PC-3 (cell line): Measurements from ENCODE around the gene TMEM212. TPM values are rescaled to one million over a fixed set of nuclear protein-coding genes. Genes with fewer than 3 reads are reported as not detected.
A peak's percentile ranks its signal among the peaks of the same experiment; 100 is the strongest.

Experiments used
- ATAC-seq: fragments of 200-7000 bp; cut with Tn5 transposase; 2 replicates; pipeline ENCODE4 v1.9.1; 2020; ENCODE audit warnings: mild to moderate bottlenecking, moderate library complexity
- BruUV-seq: library from RNA; stranded (reverse); fragments of 400-500 nt; replicated peaks from 2 replicates; lab custom pipeline; 2021; lab: Mats Ljungman, UMichigan
- CTCF ChIA-PET: fragments of 300-600 bp; sonication (Branson Sonifier 250); formaldehyde crosslinking; loops from one replicate; lab custom pipeline; 2022; ENCODE audit warnings: antibody characterized with exemption; lab: Charles Lee
- POLR2A ChIA-PET: fragments of 300-600 bp; sonication (Branson Sonifier 250); formaldehyde crosslinking; loops from one replicate; lab custom pipeline; 2022; ENCODE audit warnings: antibody characterized with exemption; ENCODE audit not compliant: unreplicated experiment; lab: Charles Lee
- DNase-seq: peaks from one replicate; pipeline ENCODE4 v3.0.0-alpha.2; 2015
- H2AFZ ChIP-seq: fragments of 300-600 bp; sonication (generic); 2 replicates; pipeline ENCODE4 v1.6.0; 2016; ENCODE audit warnings: antibody characterized with exemption, low read length
- H3F3A ChIP-seq: fragments of 300-600 bp; sonication (generic); one replicate; pipeline ENCODE4 v1.6.0; 2017; ENCODE audit warnings: antibody characterized with exemption, low read length, control low read depth, mild to moderate bottlenecking; ENCODE audit not compliant: unreplicated experiment
- H3K27ac ChIP-seq: fragments of 300-600 bp; sonication (generic); 2 replicates; pipeline ENCODE4 v1.5.1; 2016; ENCODE audit warnings: mild to moderate bottlenecking, low read length
- H3K27me3 ChIP-seq: fragments of 300-600 bp; sonication (generic); 2 replicates; pipeline ENCODE4 v1.6.1; 2016; ENCODE audit warnings: low read length, mixed read lengths
- H3K36me3 ChIP-seq: fragments of 300-600 bp; sonication (generic); 2 replicates; pipeline ENCODE4 v1.6.1; 2016; ENCODE audit warnings: low read depth, mixed run types, low read length, mixed read lengths
- H3K4me1 ChIP-seq: fragments of 300-600 bp; sonication (generic); 2 replicates; pipeline ENCODE4 v1.5.1; 2016; ENCODE audit warnings: low read length; ENCODE audit not compliant: insufficient read depth
- H3K4me2 ChIP-seq: fragments of 300-600 bp; sonication (generic); 2 replicates; pipeline ENCODE4 v1.6.0; 2016; ENCODE audit warnings: low read length
- H3K4me3 ChIP-seq: fragments of 300-600 bp; sonication (generic); 2 replicates; pipeline ENCODE4 v1.5.1; 2016; ENCODE audit warnings: mild to moderate bottlenecking, low read length, mixed read lengths
- H3K79me2 ChIP-seq: fragments of 300-600 bp; sonication (generic); 2 replicates; pipeline ENCODE4 v1.6.1; 2017; ENCODE audit warnings: low read length, mixed read lengths
- H3K9ac ChIP-seq: fragments of 300-600 bp; sonication (generic); 2 replicates; pipeline ENCODE4 v1.6.0; 2016; ENCODE audit warnings: mild to moderate bottlenecking, low read length
- H3K9me2 ChIP-seq: fragments of 300-600 bp; sonication (generic); replicated peaks from 2 replicates; pipeline ENCODE4 v1.6.1; 2016; ENCODE audit warnings: mixed run types, low read length, mixed read lengths
- H3K9me3 ChIP-seq: fragments of 300-600 bp; sonication (generic); 2 replicates; pipeline ENCODE4 v1.6.1; 2016; ENCODE audit warnings: low read length, mixed read lengths
- H4K20me1 ChIP-seq: fragments of 300-600 bp; sonication (generic); 2 replicates; pipeline ENCODE4 v1.6.1; 2016; ENCODE audit warnings: low read length, mixed read lengths
- EZH2 ChIP-seq: fragments of 300-600 bp; sonication (generic); IDR thresholded peaks from one replicate; pipeline ENCODE4 v1.6.1; 2017; ENCODE audit warnings: antibody characterized with exemption, mild to moderate bottlenecking, low read length; ENCODE audit not compliant: unreplicated experiment
- EZH2phosphoT487 ChIP-seq: fragments of 300-600 bp; sonication (generic); IDR thresholded peaks from 2 replicates; pipeline ENCODE4 v1.6.1; 2018; ENCODE audit warnings: mild to moderate bottlenecking, antibody characterized with exemption, low read length, borderline replicate concordance
- intact Hi-C: fragments of 100-400 bp; cut with micrococcal nuclease; formaldehyde crosslinking; loops from 2 replicates; pipeline ENCODE4 v1.9.0; 2023
- total RNA-seq: library from RNA; depleted of rRNA; stranded (reverse); fragments of >200 nt; gene quantifications from 2 replicates; pipeline ENCODE4 v1.2.3, GENCODE V29; 2014
- TF ChIP-seq, protein P1 (sequence below): fragments of 300-600 bp; sonication (generic); conservative IDR thresholded peaks from 2 replicates; pipeline ENCODE4 v1.5.1; 2017; ENCODE audit warnings: antibody characterized with exemption, low read depth, mild to moderate bottlenecking, low read length

Gene TMEM212
- total RNA-seq, 1 experiment from 2014 or later: not detected

DNA sequence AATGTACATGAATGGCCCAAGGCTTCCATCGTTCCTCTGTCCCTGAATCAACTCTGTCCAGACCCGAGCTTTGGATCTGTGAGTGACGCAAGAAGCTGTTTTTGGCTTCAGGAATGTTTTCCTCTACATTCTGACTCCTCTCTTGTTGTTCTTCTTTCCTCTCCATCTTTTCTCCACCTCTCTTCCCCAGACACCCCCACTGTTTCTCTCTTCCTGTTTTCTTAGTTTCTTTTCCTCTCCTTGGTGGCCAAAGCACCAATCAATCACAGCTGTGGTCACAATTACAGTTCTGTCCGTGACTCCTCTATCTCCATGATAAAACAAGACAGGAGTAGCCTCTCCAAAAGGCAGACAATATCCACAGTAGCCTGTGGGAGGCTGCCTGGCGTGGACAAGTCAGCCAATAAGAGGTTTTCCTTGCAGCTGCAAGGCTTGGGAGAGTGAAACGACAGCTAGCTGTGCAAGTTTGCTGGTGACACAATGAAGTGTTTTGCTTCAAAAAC is 4.9 kb upstream of the TMEM212 start:
- H3K9me2 ChIP-seq: no peaks in the 10 kb centered on the region
- CTCF ChIA-PET: no interaction called here
- no TSS peak for BruUV-seq
- peaks cover 17% of the 10 kb centered on the region for H3K4me1 ChIP-seq
- no peak overlapping the region for H2AFZ ChIP-seq
- no peak for DNase-seq
- H3K36me3 ChIP-seq: no peaks in the 10 kb centered on the region
- H4K20me1 ChIP-seq: no peaks in the 10 kb centered on the region
- ATAC-seq: no peak
- intact Hi-C loops: no loop called here
- H3K79me2 ChIP-seq: no peaks in the 10 kb centered on the region
- H3K9me3 ChIP-seq: no peaks in the 10 kb centered on the region
- POLR2A ChIA-PET: no interaction called here
- no peak overlapping the region for H3K4me3 ChIP-seq
- no peak overlapping the region for H3K4me2 ChIP-seq
- TF ChIP-seq EZH2 (no peak), EZH2phosphoT487 (no peak)
- TF ChIP-seq, protein P1, sequence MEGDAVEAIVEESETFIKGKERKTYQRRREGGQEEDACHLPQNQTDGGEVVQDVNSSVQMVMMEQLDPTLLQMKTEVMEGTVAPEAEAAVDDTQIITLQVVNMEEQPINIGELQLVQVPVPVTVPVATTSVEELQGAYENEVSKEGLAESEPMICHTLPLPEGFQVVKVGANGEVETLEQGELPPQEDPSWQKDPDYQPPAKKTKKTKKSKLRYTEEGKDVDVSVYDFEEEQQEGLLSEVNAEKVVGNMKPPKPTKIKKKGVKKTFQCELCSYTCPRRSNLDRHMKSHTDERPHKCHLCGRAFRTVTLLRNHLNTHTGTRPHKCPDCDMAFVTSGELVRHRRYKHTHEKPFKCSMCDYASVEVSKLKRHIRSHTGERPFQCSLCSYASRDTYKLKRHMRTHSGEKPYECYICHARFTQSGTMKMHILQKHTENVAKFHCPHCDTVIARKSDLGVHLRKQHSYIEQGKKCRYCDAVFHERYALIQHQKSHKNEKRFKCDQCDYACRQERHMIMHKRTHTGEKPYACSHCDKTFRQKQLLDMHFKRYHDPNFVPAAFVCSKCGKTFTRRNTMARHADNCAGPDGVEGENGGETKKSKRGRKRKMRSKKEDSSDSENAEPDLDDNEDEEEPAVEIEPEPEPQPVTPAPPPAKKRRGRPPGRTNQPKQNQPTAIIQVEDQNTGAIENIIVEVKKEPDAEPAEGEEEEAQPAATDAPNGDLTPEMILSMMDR: no peak
- no peaks in the 10 kb centered on the region for H3K27me3 ChIP-seq
- no peak overlapping the region for H3K9ac ChIP-seq
- no peak overlapping the region for H3K27ac ChIP-seq
- no peaks in the 10 kb centered on the region for H3F3A ChIP-seq

DNA sequence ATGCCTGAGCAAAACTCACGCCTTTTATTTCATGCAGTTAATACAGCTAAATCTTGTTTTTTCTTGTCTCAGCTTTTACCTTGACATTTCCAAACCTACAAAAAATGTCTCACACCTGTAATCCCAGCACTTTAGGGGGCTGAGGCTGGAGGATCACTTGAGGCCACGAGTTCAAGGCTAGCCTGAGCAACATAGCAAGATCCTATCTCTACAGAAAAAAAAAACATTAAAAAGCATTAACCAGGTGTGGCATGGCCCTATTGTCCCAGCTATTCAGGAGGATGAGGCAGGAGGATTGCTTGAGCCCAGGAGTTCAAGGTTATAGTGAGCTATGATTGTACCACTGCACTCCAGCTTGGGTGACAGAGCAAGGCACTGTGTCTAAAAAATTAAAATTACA is 3.9 kb upstream of the TMEM212 start:
- Histone ChIP-seq H3K27me3 (no peaks in the 10 kb centered on the region), H3K36me3 (no peaks in the 10 kb centered on the region), H2AFZ (no peak overlapping the region), H3K79me2 (no peaks in the 10 kb centered on the region), H3K9me3 (no peaks in the 10 kb centered on the region), H3K27ac (no peak overlapping the region), H3K9me2 (no peaks in the 10 kb centered on the region), H3F3A (no peaks in the 10 kb centered on the region), H3K9ac (no peak overlapping the region), H3K4me2 (no peak overlapping the region), H3K4me1 (peaks cover 7% of the 10 kb centered on the region), H4K20me1 (no peaks in the 10 kb centered on the region), H3K4me3 (no peak overlapping the region)
- no TSS peak for BruUV-seq
- intact Hi-C loops: no loop called here
- ChIA-PET CTCF (no interaction called here), POLR2A (no interaction called here)
- TF ChIP-seq EZH2 (no peak), EZH2phosphoT487 (no peak)
- TF ChIP-seq, protein P1: no peak
- no peak for DNase-seq
- ATAC-seq: no peak

DNA sequence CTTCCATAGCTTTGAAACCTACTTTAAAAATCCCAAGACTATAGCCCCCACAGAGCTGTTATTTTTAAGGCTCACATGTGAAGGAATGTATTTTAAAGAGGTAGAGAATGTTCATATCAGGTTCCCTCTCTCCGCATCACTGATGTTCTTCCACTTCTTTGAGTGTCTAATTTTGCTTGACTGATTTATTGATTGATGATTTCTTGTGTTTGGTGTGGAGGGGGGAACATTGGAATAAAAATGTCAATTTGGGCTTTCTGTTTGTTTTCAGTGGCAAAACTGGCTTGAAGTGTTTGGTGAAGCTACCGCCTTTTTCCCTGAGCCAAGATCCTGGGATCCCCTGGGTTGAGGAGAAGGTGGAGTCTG is 2.7 kb upstream of the TMEM212 start:
- BruUV-seq: no TSS peak
- H4K20me1 ChIP-seq: no peaks in the 10 kb centered on the region
- no peaks in the 10 kb centered on the region for H3K27me3 ChIP-seq
- ChIA-PET POLR2A (no interaction called here), CTCF (no interaction called here)
- no peak overlapping the region for H3K9ac ChIP-seq
- no peak overlapping the region for H3K4me3 ChIP-seq
- intact Hi-C loops: no loop called here
- H3K4me1 ChIP-seq: peaks cover 3% of the 10 kb centered on the region; the same call in 1 of the 2 replicates
- DNase-seq (no peak), ATAC-seq (no peak)
- H3K27ac ChIP-seq: no peak overlapping the region
- H3K79me2 ChIP-seq: no peaks in the 10 kb centered on the region
- H3K36me3 ChIP-seq: no peaks in the 10 kb centered on the region
- no peaks in the 10 kb centered on the region for H3K9me3 ChIP-seq
- H3F3A ChIP-seq: no peaks in the 10 kb centered on the region
- H3K4me2 ChIP-seq: no peak overlapping the region
- 0 out of 2 replicates have a peak overlapping the region, but pooled peaks have one; percentile 27 for H2AFZ ChIP-seq
- H3K9me2 ChIP-seq: no peaks in the 10 kb centered on the region
- TF ChIP-seq EZH2phosphoT487 (no peak), EZH2 (no peak)
- TF ChIP-seq, protein P1: no peak
